GM12878 (cell line): ENCODE measurements around the gene KIF2A. TPM values are rescaled to one million over a fixed set of nuclear protein-coding genes. Genes with fewer than 3 reads are reported as not detected.

Source experiments
- ATAC-seq: fragments of 200-7000 bp; cut with Tn5 transposase; 3 replicates; pipeline ENCODE4 v1.9.1; 2020; ENCODE audit warnings: mild to moderate bottlenecking, moderate library complexity
- BruUV-seq: library from RNA; stranded (reverse); fragments of 400-500 nt; replicated peaks from 2 replicates; lab custom pipeline; 2021; lab: Mats Ljungman, UMichigan
- CTCF ChIA-PET: fragments of 300-600 bp; sonication (Branson Sonifier 250); formaldehyde crosslinking; extraction: SDS; loops from one replicate; lab custom pipeline; 2021; ENCODE audit warnings: inconsistent platforms; lab: Yijun Ruan, JAX
- POLR2A ChIA-PET: fragments of 350-600 bp; formaldehyde crosslinking; extraction: SDS; loops from one replicate; lab custom pipeline; 2021; ENCODE audit warnings: inconsistent platforms; lab: Charles Lee
- RAD21 ChIA-PET: fragments of 300-600 bp; sonication (Branson Sonifier 250); formaldehyde crosslinking; loops from one replicate; lab custom pipeline; 2023; ENCODE audit warnings: antibody characterized with exemption; ENCODE audit not compliant: unreplicated experiment; lab: Charles Lee
- SMC1A ChIA-PET: fragments of 300-600 bp; sonication (Branson Sonifier 250); formaldehyde crosslinking; loops from one replicate; lab custom pipeline; 2023; ENCODE audit not compliant: unreplicated experiment, uncharacterized antibody; lab: Charles Lee
- DNase-seq: peaks from one replicate; pipeline ENCODE4 v3.0.0-alpha.2; 2011; ENCODE audit warnings: low read depth, low spot score
- FAIRE-seq: peaks from 3 replicates; lab custom pipeline; 2011; peaks lifted over from hg19 to GRCh38; lab: Jason Lieb, UNC
- H2AFZ ChIP-seq: 2 replicates; pipeline ENCODE4 v1.6.0; 2011; ENCODE audit warnings: low read depth, low read length, control low read depth; ENCODE audit not compliant: control insufficient read depth
- H3K27ac ChIP-seq: 2 replicates; pipeline ENCODE4 v1.5.1; 2011; ENCODE audit warnings: control low read depth; ENCODE audit not compliant: control insufficient read depth, insufficient read depth
- H3K27me3 ChIP-seq, 2 experiments: replicated peaks in 1 of 2; 2 replicates each; pipeline versions ENCODE4 v1.6.0 to v1.6.1; 2011; ENCODE audit warnings: low read length in 1 of 2; ENCODE audit not compliant: control insufficient read depth in 2 of 2, insufficient read depth in 2 of 2
- H3K36me3 ChIP-seq, 2 experiments: 2 replicates each; pipeline ENCODE4 v1.5.1; 2011; ENCODE audit warnings: low read length in 1 of 2; ENCODE audit not compliant: control insufficient read depth in 2 of 2, insufficient read depth in 2 of 2
- H3K4me1 ChIP-seq: 2 replicates; pipeline ENCODE4 v1.6.1; 2011; ENCODE audit warnings: mild to moderate bottlenecking, low read length, moderate library complexity, mixed read lengths; ENCODE audit not compliant: control insufficient read depth, insufficient read depth
- H3K4me2 ChIP-seq: 2 replicates; pipeline ENCODE4 v1.6.0; 2011; ENCODE audit warnings: control low read depth; ENCODE audit not compliant: control insufficient read depth, insufficient read depth
- H3K4me3 ChIP-seq: fragments of 200-600 bp; sonication (generic); 2 replicates; pipeline ENCODE4 v1.5.1; 2016
- H3K79me2 ChIP-seq: 2 replicates; pipeline ENCODE4 v1.6.0; 2011; ENCODE audit warnings: low read length; ENCODE audit not compliant: control insufficient read depth, insufficient read depth
- H3K9ac ChIP-seq: 2 replicates; pipeline ENCODE4 v1.8.0; 2011; ENCODE audit warnings: low read length, control low read depth, mixed read lengths; ENCODE audit not compliant: control insufficient read depth, insufficient read depth
- H3K9me3 ChIP-seq: replicated peaks from 3 replicates; pipeline ENCODE4 v1.5.1; 2011; ENCODE audit warnings: mild to moderate bottlenecking, low read length; ENCODE audit not compliant: control insufficient read depth, insufficient read depth
- H4K20me1 ChIP-seq: 2 replicates; pipeline ENCODE4 v1.6.0; 2011; ENCODE audit not compliant: control insufficient read depth, insufficient read depth
- IKZF1 ChIP-seq: fragments of 450-650 bp; conservative IDR thresholded peaks from 2 replicates; pipeline ENCODE4 v1.6.1; 2017; ENCODE audit warnings: antibody characterized with exemption, mild to moderate bottlenecking
- PKNOX1 ChIP-seq: fragments of 450-650 bp; IDR thresholded peaks from 2 replicates; pipeline ENCODE4 v1.6.1; 2016; ENCODE audit warnings: mild to moderate bottlenecking
- YBX1 ChIP-seq: fragments of 450-650 bp; IDR thresholded peaks from 2 replicates; pipeline ENCODE4 v1.6.1; 2016; ENCODE audit warnings: antibody characterized with exemption
- WGBS: methylation state at CpG from one replicate; pipeline ENCODE4 v1.1.6; 2016; ENCODE audit warnings: low lambda C conversion rate; ENCODE audit not compliant: insufficient replicate concordance, insufficient coverage; ENCODE audit errors: missing lambda C conversion rate; 5-methylcytosine and 5-hydroxymethylcytosine counted together
- in situ Hi-C: fragments of 300-500 bp; cut with MboI; formaldehyde crosslinking; loops from 9 replicates; pipeline ENCODE4 v1.14.3; 2018; ENCODE audit warnings: mixed read lengths
- intact Hi-C: fragments of 100-400 bp; cut with micrococcal nuclease; formaldehyde crosslinking; loops from one replicate; pipeline ENCODE4 v1.14.2; 2022; ENCODE audit not compliant: unreplicated experiment
- polyA plus RNA-seq, 11 experiments: library from polyadenylated mRNA; depleted of rRNA in 4 of 11; unstranded in 6 of 11; stranded (reverse) in 5 of 11; fragments of >200 nt; fragmentation: Nextera tagmentation in 4 of 11; fragmentation: Illumina TruSeq in 1 of 11; extraction: Ambion mirVana in 4 of 11; extraction: Trizol in 1 of 11; gene quantifications; 1 replicate in 1 of 11; 2 replicates in 10 of 11; pipeline versions ENCODE4 v1.2.1 to v1.2.3, GENCODE V29; 2011 to 2016; ENCODE audit warnings: inconsistent platforms in 2 of 11, missing spikeins in 2 of 11, low read depth in 1 of 11
- total RNA-seq, 4 experiments: library from RNA; depleted of rRNA in 3 of 4; stranded (reverse); fragments of >200 nt in 3 of 4; fragmentation: Illumina TruSeq in 1 of 4; extraction: Trizol in 1 of 4; gene quantifications; 2 replicates each; pipeline versions ENCODE4 v1.2.1 to v1.2.3, GENCODE V29; 2013 to 2021

Gene KIF2A
- total and polyA plus RNA-seq, 10 of the 15 experiments (the other 5 are each of a cell fraction or from before 2014, with no cell fraction given), result 35.9 to 124 (median 80.1) TPM

DNA sequence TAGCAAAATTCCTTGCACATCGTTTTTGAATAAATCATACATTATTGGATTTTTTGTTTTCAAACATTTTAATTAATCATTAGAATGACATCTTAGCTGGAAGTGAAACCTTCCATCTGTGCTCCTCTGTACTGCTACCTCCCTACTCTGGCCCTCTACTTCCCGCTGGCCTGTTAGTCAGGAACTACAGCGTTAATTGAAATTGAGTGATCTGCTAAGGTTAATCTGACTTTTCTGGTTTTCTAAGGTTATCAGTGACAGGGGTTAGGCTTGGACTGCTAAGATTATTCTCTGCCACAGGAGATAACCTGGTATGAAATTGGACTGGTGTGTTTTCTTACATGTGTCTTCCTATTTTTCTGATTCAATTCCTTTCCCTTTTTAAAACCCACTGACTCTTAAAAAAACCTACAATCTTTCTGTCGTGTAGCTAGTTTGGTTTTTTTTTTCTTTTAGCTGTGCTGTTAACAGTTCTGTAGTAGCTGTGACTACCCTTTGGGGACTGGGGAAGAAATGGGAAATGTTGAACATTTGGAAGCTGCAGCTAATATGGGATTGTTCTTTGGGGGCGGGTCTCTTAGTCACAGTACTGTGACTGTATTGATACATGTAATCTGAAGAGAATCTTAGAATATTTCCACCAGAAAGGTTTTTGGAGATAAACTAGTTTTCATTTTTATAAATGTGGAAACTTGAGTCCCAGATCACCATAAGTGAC is 4.6 kb downstream of the KIF2A start:
- CTCF ChIA-PET, result interaction anchor here (0.7 to 1.9 kb wide), 5 partner anchors 18 to 92 kb away, joined by 3 to 10 read pairs (median 4); no protein-coding TSS in a partner anchor
- 77% methylated on average over 5 of the region's 5 CpGs for WGBS
- Histone ChIP-seq H3K27me3 (no peaks in the 10 kb centered on the region), H3K9me3 (no peaks in the 10 kb centered on the region), H2AFZ (no peak overlapping the region), H4K20me1 (no peaks in the 10 kb centered on the region; the same call in 1 of the 2 replicates), H3K27ac (peak overlapping the region; percentile 18), H3K4me3 (peak overlapping the region; percentile 41), H3K79me2 (peaks cover 92% of the 10 kb centered on the region), H3K4me1 (peaks cover 3% of the 10 kb centered on the region; the same call in 1 of the 2 replicates), H3K36me3 (peaks cover 0 to 4% of the 10 kb centered on the region in 2 experiments; a peak in 2 of 4 replicates), H3K4me2 (peak overlapping the region; percentile 30), H3K9ac (no peak overlapping the region; the same call in 1 of the 2 replicates)
- SMC1A ChIA-PET, result interaction anchor here (0.6 to 4.1 kb wide), 12 partner anchors 8 to 92 kb away, joined by 3 to 30 read pairs (median 4); partner anchors contain the start of gene DIMT1
- POLR2A ChIA-PET, result interaction anchor here (0.9 to 3.2 kb wide), 2 partner anchors 8 to 22 kb away, joined by 3 to 17 read pairs; no protein-coding TSS in a partner anchor
- TF ChIP-seq PKNOX1 (peak; percentile 45; the same call in 1 of the 2 replicates), IKZF1 (peak; percentile 41; the same call in 1 of the 2 replicates), YBX1 (no peak)
- no peak for FAIRE-seq
- DNase-seq, result no peak
- RAD21 ChIA-PET, result interaction anchor here (1.8 to 4.6 kb wide), 3 partner anchors 43 to 86 kb away, joined by 5 to 17 read pairs (median 9); no protein-coding TSS in a partner anchor
- intact Hi-C loops, result no loop called here
- ATAC-seq, result no peak
- in situ Hi-C loops, result no loop called here
- BruUV-seq, result no TSS peak
